ENCODE results near the gene USE1.

Gene USE1

DNA sequence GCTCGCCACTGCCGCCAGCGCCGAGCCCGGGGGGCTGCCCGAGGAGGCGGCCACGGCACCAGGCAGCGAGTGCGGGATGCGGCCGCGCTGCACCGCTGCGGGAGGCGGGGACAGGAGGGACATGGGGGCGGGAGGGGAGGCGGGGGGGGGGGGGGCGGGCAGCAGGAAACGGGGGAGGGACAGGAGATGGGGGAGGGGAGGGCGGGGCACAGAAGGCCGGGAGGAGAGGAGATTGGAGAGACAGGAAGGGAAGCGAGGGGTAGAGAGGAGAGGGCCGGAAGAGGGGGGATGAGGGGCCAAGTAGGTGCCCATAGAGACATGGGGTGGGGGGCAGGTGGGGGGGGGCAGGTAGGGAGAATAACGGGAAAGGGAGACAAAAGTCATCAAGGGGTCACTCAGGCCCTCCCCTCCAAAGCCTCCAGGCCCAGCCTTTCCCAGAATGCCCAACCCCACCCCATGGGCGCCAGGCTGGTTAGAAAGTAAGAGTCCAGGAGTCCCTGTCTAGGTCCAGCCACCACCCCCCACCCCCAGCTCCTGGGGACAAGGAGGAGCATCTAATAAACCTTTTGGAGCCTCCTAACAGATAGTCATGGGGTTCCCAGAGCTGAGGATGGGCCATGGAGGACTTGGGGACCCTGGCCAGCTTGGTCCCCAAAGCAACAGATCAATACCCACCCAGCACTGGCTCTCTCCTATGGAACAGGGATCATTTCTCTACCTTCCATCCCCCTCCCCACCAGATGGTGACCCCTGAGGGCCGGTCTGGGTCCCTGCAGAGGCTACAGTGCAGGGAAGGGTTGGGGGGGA is 21.0 kb downstream of the USE1 start:
- FAIRE-seq = no peak

DNA sequence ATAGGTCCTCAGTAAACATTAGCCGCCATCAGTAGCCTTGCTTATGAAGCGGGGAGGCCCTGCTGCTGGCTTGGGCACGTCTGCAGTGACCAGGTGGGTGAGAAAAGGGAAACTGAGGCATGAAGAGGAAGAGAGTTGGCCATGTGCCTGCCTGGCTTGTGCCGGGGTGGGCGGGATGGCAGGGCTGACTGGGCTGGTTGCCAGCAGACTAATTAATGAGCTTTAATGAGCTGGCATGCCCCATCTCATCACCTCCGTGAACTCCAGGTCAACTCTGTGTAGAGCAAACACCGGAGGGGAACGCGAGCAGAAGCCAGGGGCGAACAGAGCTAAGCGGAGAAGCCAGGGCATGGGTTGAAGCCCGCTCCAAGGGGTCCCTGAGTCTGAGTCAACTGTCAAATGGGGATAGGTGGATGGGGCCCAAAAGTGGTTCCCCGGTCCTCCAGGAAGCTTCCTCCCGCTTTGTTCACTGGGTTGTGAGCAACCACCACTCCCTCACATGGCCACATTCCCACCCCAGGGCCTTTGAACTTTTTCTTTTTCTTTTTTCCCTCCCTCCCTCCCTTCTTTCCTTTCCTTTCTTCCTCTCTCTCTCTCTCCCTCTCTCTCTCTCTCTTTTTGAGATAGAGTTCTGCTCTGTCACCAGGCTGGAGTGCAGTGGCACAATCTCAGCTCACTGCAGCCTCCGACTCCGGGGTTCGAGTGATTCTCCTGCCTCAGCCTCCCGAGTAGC is 21.8 kb downstream of the USE1 start:
- FAIRE-seq = no peak

GRCh38 chr19:17237747-17238706 is 22.9 kb downstream of the USE1 start:
- FAIRE-seq = no peak

DNA sequence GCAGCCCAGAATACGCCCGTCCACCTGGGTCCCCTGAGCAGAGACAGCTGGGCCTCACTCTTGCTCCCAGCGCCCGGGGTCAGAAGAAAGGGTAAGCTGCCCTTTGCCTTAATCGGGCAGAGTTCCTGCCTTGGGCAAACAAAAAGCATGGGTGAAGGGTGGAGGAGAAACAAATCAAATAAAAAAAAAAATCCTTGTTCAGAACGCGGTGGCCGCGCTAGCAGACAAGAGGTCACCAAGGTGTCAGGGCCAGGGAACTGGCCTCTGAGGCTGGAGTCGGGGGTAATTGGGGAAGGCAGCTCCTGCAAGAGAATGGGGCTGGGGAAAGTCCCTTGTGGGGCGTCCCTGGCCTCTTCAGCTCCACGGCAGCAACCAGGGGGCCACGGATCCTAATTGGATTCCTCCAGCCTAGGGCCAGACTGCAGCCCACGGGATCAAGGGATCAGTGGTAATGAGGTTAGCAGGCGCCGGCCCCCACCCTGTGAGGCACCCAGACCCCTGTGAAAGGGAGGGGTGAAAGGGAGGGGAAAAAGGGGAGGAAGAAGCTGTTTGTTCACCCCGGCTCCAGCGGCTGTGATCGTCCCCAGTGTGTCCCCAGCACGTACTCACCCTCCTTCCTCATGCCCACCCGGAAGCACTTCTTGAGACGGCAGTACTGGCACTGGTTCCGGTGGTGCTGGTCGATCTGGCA is 25.1 kb downstream of the USE1 start:
- FAIRE-seq = no peak

DNA sequence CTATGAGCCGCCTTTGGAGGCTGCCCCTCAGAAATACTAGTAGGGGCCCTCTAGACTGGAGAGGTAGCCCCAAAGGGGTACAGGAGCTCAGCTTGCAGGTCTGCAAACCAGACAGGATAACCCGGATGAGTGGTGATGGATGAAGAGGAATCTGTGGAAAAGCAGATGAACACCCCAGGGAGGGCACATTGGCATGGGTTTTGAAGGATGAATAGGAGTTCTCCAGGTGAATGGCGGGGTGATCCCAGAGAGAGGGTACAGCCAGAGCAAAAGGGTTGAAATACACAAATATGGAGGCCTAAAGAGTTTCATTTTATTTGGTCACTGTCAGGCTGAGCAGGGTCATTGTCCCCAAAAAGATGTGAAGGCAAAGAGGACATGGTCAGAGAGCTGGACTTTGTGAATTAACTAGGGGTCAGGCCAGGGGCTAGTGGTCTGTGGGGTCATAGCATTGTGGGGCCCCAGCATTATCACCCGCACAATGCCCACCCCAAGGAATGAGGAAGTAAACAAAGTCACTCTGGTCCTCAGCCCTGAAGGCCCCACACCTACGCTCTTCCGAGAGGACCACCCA is 25.8 kb downstream of the USE1 start:
- FAIRE-seq = no peak

GRCh38 chr19:17242431-17243208 is 27.5 kb downstream of the USE1 start:
- FAIRE-seq = no peak

- FAIRE-seq = no peak
Measured at GRCh38 chr19:17243211-17243829, 28.2 kb downstream of the USE1 start.

- no peak for FAIRE-seq
Measured at GRCh38 chr19:17243830-17244617, 28.9 kb downstream of the USE1 start.

GRCh38 chr19:17244618-17245534 is 29.7 kb downstream of the USE1 start:
- no peak for FAIRE-seq

- no peak for FAIRE-seq
Measured at GRCh38 chr19:17245535-17245984, 30.4 kb downstream of the USE1 start, which contains the start of gene NR2F6. NR2F6 (minus strand) TSS chr19:17245919; CDS start chr19:17245220, 699 bp downstream.

- FAIRE-seq = no peak
Measured at GRCh38 chr19:17246681-17247425, 31.7 kb downstream of the USE1 start.

DNA sequence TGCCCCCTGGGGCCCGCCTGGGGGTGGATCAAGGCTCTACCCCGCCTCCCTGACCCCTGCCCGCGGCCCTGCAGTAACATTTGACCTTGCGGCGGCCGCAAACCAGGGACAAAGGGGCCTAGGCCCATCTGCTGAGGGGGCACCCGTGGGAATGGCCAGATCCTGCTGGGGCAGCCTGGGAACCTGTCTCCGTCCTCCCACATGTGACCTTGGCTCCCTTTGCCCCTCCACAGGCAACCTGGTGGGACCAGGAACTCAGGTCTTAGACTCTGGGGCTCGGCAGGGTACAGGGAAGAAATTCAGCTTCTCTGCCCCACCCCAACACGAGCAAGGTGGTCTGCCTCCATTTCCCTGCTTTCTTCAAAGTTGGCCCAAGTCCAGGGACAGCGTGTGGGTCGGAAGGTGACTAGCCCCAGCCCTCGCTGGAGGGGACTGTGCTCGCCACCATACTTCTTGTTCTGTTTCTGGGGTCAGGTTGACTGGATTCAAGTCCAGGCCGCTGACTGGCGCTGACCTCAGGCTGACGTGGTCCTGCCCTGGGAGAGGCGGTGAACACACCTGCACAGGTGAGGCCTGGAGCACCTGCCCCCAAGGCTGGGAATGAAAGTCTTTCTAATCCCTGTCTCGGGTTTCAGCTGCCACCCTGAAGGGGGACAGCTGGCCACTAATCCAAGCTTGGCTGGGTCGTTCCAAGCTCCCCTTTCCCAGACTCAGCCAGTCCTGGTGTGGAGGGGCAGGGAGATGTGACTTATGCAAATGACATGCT is 33.0 kb downstream of the USE1 start:
- no peak for FAIRE-seq

- no peak for FAIRE-seq
Measured at GRCh38 chr19:17249887-17250548, 34.9 kb downstream of the USE1 start.

GRCh38 chr19:17254636-17255035 is 39.5 kb downstream of the USE1 start:
- no peak for FAIRE-seq

GRCh38 chr19:17255150-17255621 is 40.0 kb downstream of the USE1 start:
- no peak for FAIRE-seq

DNA sequence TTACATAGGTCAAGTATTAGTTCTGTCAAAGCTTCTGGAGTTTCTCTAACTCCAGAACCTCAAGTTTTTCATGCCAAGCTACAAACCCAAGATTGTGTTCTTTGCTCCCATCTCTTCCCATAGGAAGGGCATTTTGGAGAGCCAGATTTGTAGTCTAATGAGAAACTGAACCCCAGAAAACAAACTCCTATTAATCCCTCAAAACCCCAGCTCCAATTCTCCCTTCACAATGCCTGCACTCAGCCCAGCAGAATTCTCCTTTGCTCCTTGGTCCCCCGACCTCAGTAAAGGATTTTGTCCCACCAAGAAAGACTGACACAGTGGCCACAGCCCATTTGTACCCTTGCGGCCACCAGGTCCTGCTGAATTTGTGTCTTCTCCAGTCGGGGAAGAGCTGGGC is 41.0 kb downstream of the USE1 start:
- FAIRE-seq = no peak
